DND-41 (cell line): ENCODE measurements around the gene TMEM63C.

Experiments
- ATAC-seq: fragments of 200-7000 bp; cut with Tn5 transposase; 3 replicates; pipeline ENCODE4 v1.9.1; 2021; ENCODE audit warnings: low read depth; ENCODE audit not compliant: insufficient read depth
- DNase-seq: peaks from one replicate; pipeline ENCODE4 v3.0.0-alpha.2; 2020
- H2AFZ ChIP-seq: 2 replicates; pipeline ENCODE4 v1.6.0; 2012; ENCODE audit warnings: low read depth, low read length
- H3K27ac ChIP-seq: 2 replicates; pipeline ENCODE4 v1.5.1; 2012; ENCODE audit warnings: low read length, inconsistent platforms
- H3K27me3 ChIP-seq: fragments of 200-600 bp; sonication (generic); 2 replicates; pipeline ENCODE4 v1.6.0; 2012; ENCODE audit warnings: low read length, mild to moderate bottlenecking, inconsistent platforms; ENCODE audit not compliant: insufficient read depth, poor library complexity
- H3K36me3 ChIP-seq: 2 replicates; pipeline ENCODE4 v1.5.1; 2012; ENCODE audit warnings: low read length, inconsistent platforms; ENCODE audit not compliant: insufficient read depth
- H3K4me1 ChIP-seq: 2 replicates; pipeline ENCODE4 v1.5.1; 2012; ENCODE audit warnings: mild to moderate bottlenecking, low read length; ENCODE audit not compliant: insufficient read depth
- H3K4me2 ChIP-seq: 2 replicates; pipeline ENCODE4 v1.6.0; 2012; ENCODE audit warnings: mild to moderate bottlenecking, moderate library complexity, low read length, inconsistent platforms; ENCODE audit not compliant: insufficient read depth
- H3K4me3 ChIP-seq, 2 experiments: fragments of 200-600 bp in 1 of 2; shearing (Covaris generic) in 1 of 2; 2 replicates each; pipeline ENCODE4 v1.5.1; 2012 to 2016; ENCODE audit warnings: inconsistent platforms in 2 of 2, low read length in 2 of 2, mild to moderate bottlenecking in 2 of 2, low read depth in 1 of 2, moderate library complexity in 1 of 2
- H3K79me2 ChIP-seq: 2 replicates; pipeline ENCODE4 v1.6.0; 2012; ENCODE audit warnings: low read length, inconsistent platforms; ENCODE audit not compliant: insufficient read depth
- H3K9ac ChIP-seq: 2 replicates; pipeline ENCODE4 v1.6.0; 2012; ENCODE audit warnings: low read depth, mild to moderate bottlenecking, inconsistent platforms, low read length, moderate library complexity
- H3K9me3 ChIP-seq: 2 replicates; pipeline ENCODE4 v1.5.1; 2012; ENCODE audit warnings: low read length, moderate library complexity, mild to moderate bottlenecking, inconsistent platforms; ENCODE audit not compliant: insufficient read depth, severe bottlenecking
- H4K20me1 ChIP-seq: 2 replicates; pipeline ENCODE4 v1.6.0; 2012; ENCODE audit warnings: low read length; ENCODE audit not compliant: insufficient read depth
- CTCF ChIP-seq: IDR thresholded peaks from 2 replicates; pipeline ENCODE4 v1.5.1; 2012; ENCODE audit warnings: borderline replicate concordance, low read length, moderate library complexity, mild to moderate bottlenecking; ENCODE audit not compliant: poor library complexity, severe bottlenecking; ENCODE audit errors: extremely low read depth
- EZH2 ChIP-seq: IDR thresholded peaks from 3 replicates; pipeline ENCODE4 v1.6.1; 2012; ENCODE audit warnings: borderline replicate concordance, low read depth, mild to moderate bottlenecking, moderate library complexity, low read length, inconsistent platforms; ENCODE audit not compliant: severe bottlenecking

TMEM63C gene

GRCh38 chr14:77257700-77258099 lies 76.1 kb downstream of the TMEM63C start:
- no peak overlapping the region for H3K4me3 ChIP-seq
- DNase-seq (no peak), ATAC-seq (no peak)
- H3K27ac ChIP-seq, result no peak overlapping the region
- H3K36me3 ChIP-seq, result no peaks in the 10 kb centered on the region
- H3K4me1 ChIP-seq, result no peaks in the 10 kb centered on the region
- no peaks in the 10 kb centered on the region for H3K9me3 ChIP-seq
- no peaks in the 10 kb centered on the region for H4K20me1 ChIP-seq
- H3K9ac ChIP-seq, result no peak overlapping the region
- peaks cover under 1% of the 10 kb centered on the region for H3K27me3 ChIP-seq
- TF ChIP-seq EZH2, result no peak
- no peak for TF ChIP-seq CTCF
- H3K4me2 ChIP-seq, result no peak overlapping the region
- H3K79me2 ChIP-seq, result no peaks in the 10 kb centered on the region
- H2AFZ ChIP-seq, result no peak overlapping the region

GRCh38 chr14:77258566-77258965 lies 77.0 kb downstream of the TMEM63C start:
- Histone ChIP-seq H3K27me3 (peaks cover 5% of the 10 kb centered on the region), H3K4me1 (no peaks in the 10 kb centered on the region), H3K36me3 (no peaks in the 10 kb centered on the region), H3K4me2 (no peak overlapping the region), H4K20me1 (no peaks in the 10 kb centered on the region), H3K27ac (no peak overlapping the region), H3K9ac (no peak overlapping the region), H3K79me2 (no peaks in the 10 kb centered on the region), H2AFZ (no peak overlapping the region), H3K4me3 (no peak overlapping the region), H3K9me3 (no peaks in the 10 kb centered on the region)
- no peak for DNase-seq
- no peak for ATAC-seq
- TF ChIP-seq EZH2, result no peak
- TF ChIP-seq CTCF, result no peak

GRCh38 chr14:77259025-77259715 lies 77.6 kb downstream of the TMEM63C start:
- Histone ChIP-seq H3K36me3 (no peaks in the 10 kb centered on the region), H3K9ac (no peak overlapping the region), H3K27ac (no peak overlapping the region), H4K20me1 (0 out of 2 replicates have a peak, but pooled peaks cover 1% of the 10 kb centered on the region), H3K27me3 (peaks cover 5% of the 10 kb centered on the region), H3K4me1 (no peaks in the 10 kb centered on the region), H3K79me2 (no peaks in the 10 kb centered on the region), H2AFZ (no peak overlapping the region), H3K4me2 (no peak overlapping the region), H3K4me3 (no peak overlapping the region), H3K9me3 (no peaks in the 10 kb centered on the region)
- ATAC-seq (no peak), DNase-seq (no peak)
- TF ChIP-seq CTCF, result no peak
- TF ChIP-seq EZH2, result no peak
